Stimulated activated CD8-positive, alpha-beta memory T cell treated with anti-CD3 and anti-CD28 coated beads, Interleukin-12 subunit alpha, Interleukin-12 subunit beta, amount 100 ng/mL, for 24 hours (primary cell): ENCODE results near the gene ZNF423.
"Not testable (repeated sequence)": the region's sequence is repeated elsewhere in the genome, so short reads cannot be mapped to it uniquely, and the experiment has no call there.

Experiments
- DNase-seq: peaks from one replicate; pipeline ENCODE4 v3.0.0-alpha.2; 2020; ENCODE audit errors: extremely low read depth

The ZNF423 gene

GRCh38 chr16:49855822-49856671 lies at the start of gene ZNF423:
TSS of gene ZNF423 (minus strand) at chr16:49856112. CDS start at chr16:49855774, 338 bp downstream.
- DNase-seq: no peak

- no peak for DNase-seq
These were observed 48.6 kb upstream of the ZNF423 start for GRCh38 chr16:49904348-49905062.

GRCh38 chr16:49902908-49903307 lies 47.0 kb upstream of the ZNF423 start:
- no peak for DNase-seq

- no peak for DNase-seq
These were observed 45.8 kb upstream of the ZNF423 start for GRCh38 chr16:49901711-49902110.

- no peak for DNase-seq
These were observed 45.0 kb upstream of the ZNF423 start for GRCh38 chr16:49900875-49901274.

GRCh38 chr16:49899991-49900695 lies 44.2 kb upstream of the ZNF423 start:
- DNase-seq: no peak

- no peak for DNase-seq
These were observed 40.6 kb upstream of the ZNF423 start for GRCh38 chr16:49896447-49896964.

- no peak for DNase-seq
These were observed 35.0 kb upstream of the ZNF423 start for GRCh38 chr16:49890876-49891275.

- DNase-seq: no peak
These were observed 33.9 kb upstream of the ZNF423 start for GRCh38 chr16:49889725-49890397.

- DNase-seq: no peak
These were observed 30.7 kb upstream of the ZNF423 start for GRCh38 chr16:49886554-49887094.

GRCh38 chr16:49884033-49885015 lies 28.4 kb upstream of the ZNF423 start:
- no peak for DNase-seq

- no peak for DNase-seq
These were observed 27.4 kb upstream of the ZNF423 start for GRCh38 chr16:49883076-49884014.

- no peak for DNase-seq
These were observed 26.0 kb upstream of the ZNF423 start for GRCh38 chr16:49881890-49882289.

- not testable (repeated sequence) for DNase-seq
These were observed 22.6 kb upstream of the ZNF423 start for GRCh38 chr16:49878540-49878939.

GRCh38 chr16:49876716-49877129 lies 20.8 kb upstream of the ZNF423 start:
- DNase-seq: no peak

GRCh38 chr16:49875806-49876715 lies 20.1 kb upstream of the ZNF423 start:
- no peak for DNase-seq

GRCh38 chr16:49874613-49875237 lies 18.8 kb upstream of the ZNF423 start:
- no peak for DNase-seq
